Mucosa of descending colon (tissue), 3 donors: ENCODE results near the gene CAPZB. TPM values are rescaled to one million over a fixed set of nuclear protein-coding genes. Genes with fewer than 3 reads are reported as not detected.

ENCODE experiments used
- ATAC-seq: fragments of 200-7000 bp; cut with Tn5 transposase; one replicate; pipeline ENCODE4 v1.9.1; 2020; ENCODE audit warnings: mild to moderate bottlenecking, moderate library complexity
- DNase-seq, 3 donors: peaks; one replicate each; pipeline ENCODE4 v3.0.0-alpha.2; 2020
- H3K36me3 ChIP-seq: fragments of 200-600 bp; one replicate; pipeline ENCODE4 v1.8.0; 2021; ENCODE audit warnings: low read depth, mild to moderate bottlenecking
- H3K4me1 ChIP-seq: fragments of 200-600 bp; one replicate; pipeline ENCODE4 v1.8.0; 2021; ENCODE audit warnings: low read depth, mild to moderate bottlenecking
- H3K4me3 ChIP-seq: fragments of 200-600 bp; one replicate; pipeline ENCODE4 v1.8.0; 2021; ENCODE audit warnings: mild to moderate bottlenecking
- H3K9me3 ChIP-seq: fragments of 200-600 bp; one replicate; pipeline ENCODE4 v1.8.0; 2021; ENCODE audit warnings: mild to moderate bottlenecking
- intact Hi-C, 2 donors: fragments of 100-400 bp; cut with DNase I in 1 of 2; cut with micrococcal nuclease in 1 of 2; formaldehyde crosslinking; loops; one replicate each; pipeline versions ENCODE4 v1.11.0 to v1.11.1; 2022; cut with DNase I, micrococcal nuclease
- total RNA-seq, 3 donors: library from RNA; stranded (reverse); fragmentation: NEBNext Ultra II Directional in 2 of 3; extraction: Animal tissue kit (Norgen Biotek cat#: 25700) in 2 of 3; gene quantifications; one replicate each; pipeline versions ENCODE4 v1.2.1 to v1.2.4, GENCODE V29; 2021 to 2023
- TF ChIP-seq, protein P1 (sequence below): fragments of 200-600 bp; IDR thresholded peaks from one replicate; pipeline ENCODE4 v1.8.0; 2022; ENCODE audit warnings: antibody characterized with exemption, mild to moderate bottlenecking
- donor health status: DM: no; HTN: no; CAD: no; lungs with moderate emphysema.
- donor health status: DM: no; HTN: no; CAD: no.
- donor health status: DM: no; HTN: yes; CAD: no.

The CAPZB gene
- total RNA-seq, 3 donors from 2014 or later: 346 to 393 (median 381) TPM

DNA sequence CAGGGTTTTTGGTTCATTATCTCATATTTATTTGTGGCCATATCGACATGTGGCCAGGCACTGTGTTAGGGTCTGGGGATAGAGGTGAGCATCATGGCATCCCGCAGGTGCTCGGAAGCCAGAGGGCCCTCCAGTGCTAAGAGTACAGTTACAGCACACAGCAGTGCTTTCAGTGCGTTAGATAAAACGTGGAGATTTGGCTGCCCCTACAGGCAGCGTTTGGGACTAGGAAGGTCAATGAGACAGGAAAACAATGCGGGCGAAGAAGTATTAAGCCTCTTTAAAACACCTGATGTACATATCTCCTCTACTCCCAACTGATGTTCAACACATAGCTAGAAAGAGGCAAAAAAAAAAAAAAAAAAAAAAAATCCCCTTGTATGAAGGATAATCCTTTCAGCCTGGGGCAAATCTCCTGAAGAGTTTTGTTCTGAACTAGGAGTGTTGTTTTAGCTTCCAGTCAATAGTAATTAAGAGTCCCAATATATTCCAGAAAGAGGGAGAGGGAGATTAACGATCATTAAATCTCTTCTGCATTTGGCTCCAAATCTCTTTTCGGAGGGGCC is 80.1 kb downstream of the CAPZB start:
- intact Hi-C loops: no loop called here
- ATAC-seq (no peak), DNase-seq (no peak)
- H3K4me1 ChIP-seq: peaks cover 10% of the 10 kb centered on the region
- H3K4me3 ChIP-seq: no peak overlapping the region
- H3K36me3 ChIP-seq: no peaks in the 10 kb centered on the region
- H3K9me3 ChIP-seq: no peaks in the 10 kb centered on the region
- TF ChIP-seq, protein P1, sequence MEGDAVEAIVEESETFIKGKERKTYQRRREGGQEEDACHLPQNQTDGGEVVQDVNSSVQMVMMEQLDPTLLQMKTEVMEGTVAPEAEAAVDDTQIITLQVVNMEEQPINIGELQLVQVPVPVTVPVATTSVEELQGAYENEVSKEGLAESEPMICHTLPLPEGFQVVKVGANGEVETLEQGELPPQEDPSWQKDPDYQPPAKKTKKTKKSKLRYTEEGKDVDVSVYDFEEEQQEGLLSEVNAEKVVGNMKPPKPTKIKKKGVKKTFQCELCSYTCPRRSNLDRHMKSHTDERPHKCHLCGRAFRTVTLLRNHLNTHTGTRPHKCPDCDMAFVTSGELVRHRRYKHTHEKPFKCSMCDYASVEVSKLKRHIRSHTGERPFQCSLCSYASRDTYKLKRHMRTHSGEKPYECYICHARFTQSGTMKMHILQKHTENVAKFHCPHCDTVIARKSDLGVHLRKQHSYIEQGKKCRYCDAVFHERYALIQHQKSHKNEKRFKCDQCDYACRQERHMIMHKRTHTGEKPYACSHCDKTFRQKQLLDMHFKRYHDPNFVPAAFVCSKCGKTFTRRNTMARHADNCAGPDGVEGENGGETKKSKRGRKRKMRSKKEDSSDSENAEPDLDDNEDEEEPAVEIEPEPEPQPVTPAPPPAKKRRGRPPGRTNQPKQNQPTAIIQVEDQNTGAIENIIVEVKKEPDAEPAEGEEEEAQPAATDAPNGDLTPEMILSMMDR: no peak

DNA sequence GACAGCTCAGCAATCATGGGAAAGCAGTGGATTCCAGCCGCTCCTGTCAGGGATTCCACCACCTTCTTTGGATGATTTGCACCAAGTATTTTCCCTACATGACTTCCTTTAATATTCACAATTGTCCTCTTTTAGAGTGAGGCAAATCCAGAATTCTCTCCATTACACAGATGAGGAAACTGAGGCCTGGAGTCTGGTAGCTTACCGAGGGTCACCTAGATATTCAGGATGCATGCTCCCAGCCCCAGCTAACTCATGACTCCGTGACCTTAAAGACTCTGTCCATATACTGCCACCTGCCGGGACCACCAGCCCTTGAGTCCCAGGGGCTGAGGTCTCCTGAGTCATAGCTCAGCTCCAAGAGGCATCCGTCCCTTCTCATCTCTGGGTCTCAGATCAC is 80.6 kb downstream of the CAPZB start:
- TF ChIP-seq, protein P1: no peak

DNA sequence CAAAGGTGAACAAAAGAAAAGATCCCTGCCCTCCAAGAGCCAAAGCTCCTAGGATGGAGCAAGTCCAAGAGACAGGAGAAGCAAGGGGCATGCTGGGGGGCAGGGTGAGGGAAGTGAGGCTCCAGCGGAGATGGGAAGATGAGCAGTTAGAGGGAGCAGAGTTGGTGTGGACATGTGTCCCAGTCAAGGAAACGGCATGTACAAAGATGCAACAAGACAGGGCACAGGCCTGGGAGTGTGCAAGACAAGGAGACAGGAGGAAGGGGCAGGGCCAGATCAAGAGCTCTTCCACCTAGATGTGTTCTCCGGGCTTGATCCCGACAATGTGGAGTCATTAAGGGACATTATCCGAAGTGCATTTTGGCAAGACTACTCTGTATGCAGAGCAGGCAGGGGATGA is 82.1 kb downstream of the CAPZB start:
- Histone ChIP-seq H3K4me3 (no peak overlapping the region), H3K9me3 (no peaks in the 10 kb centered on the region), H3K4me1 (peaks cover 10% of the 10 kb centered on the region), H3K36me3 (no peaks in the 10 kb centered on the region)
- no peak for ATAC-seq
- TF ChIP-seq, protein P1: no peak
- DNase-seq: no peak
- intact Hi-C loops: no loop called here

More for the DNA sequence above, 80.6 kb downstream of the CAPZB start:
- no peaks in the 10 kb centered on the region for H3K9me3 ChIP-seq
- no peaks in the 10 kb centered on the region for H3K36me3 ChIP-seq
- intact Hi-C loops: no loop called here
- no peak overlapping the region for H3K4me3 ChIP-seq
- ATAC-seq (no peak), DNase-seq (no peak)
- H3K4me1 ChIP-seq: peaks cover 10% of the 10 kb centered on the region

DNA sequence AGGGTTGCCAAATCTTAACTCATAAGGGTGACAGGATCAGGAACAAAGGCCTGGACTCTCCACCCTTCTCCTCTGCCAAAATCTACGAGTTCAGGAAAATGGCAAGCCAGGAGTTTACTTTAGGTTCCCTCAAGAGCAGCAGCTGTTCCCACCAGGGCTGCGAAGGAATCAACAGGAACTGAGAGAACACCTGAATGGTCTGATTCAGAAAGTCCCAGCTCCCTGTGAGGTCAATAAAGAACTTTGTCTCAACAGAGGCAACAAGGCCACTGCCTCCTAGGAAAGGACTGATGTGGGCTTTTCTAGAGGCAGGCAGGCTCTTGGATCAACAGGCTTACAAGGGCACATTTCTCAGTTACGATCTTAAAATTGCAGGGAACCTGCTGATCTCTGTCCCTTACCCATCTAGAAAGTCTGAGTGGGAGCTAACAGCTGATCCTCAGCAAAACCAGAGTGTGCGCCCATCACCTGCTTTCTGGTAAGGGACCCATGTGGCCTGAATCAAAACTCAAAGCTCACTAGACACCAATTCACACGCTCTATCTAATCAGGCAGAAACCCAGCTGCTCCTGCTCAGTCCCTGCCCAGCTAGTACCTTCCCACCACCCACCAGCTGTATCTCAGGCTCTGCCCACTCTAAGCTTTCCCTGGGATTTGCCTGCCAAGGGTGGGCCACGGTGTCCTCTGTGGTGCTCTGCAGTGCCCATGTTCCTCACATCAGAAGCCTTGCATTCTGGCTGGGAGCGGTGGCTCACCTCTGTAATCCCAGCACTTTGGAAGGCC is 83.1 kb downstream of the CAPZB start:
- H3K36me3 ChIP-seq: no peaks in the 10 kb centered on the region
- DNase-seq: no peak
- ATAC-seq: no peak

DNA sequence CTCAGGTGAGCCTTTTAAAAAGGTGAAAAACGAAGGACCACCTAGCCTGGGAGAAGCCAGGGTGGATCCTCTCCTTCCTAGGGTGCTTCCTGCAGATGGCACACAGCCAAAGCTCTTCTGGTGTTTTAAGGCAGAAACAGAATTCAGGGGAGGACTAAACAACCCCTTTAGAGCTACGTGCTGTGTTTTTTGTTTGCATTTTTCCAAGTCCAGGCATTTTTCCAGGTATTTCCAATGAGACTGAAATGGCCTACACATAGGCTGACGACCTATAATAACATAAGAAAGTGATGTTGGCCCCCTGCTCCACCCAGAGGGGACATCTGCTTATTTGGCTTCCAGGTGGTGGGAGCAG is 83.8 kb downstream of the CAPZB start:
- no peak for ATAC-seq
- H3K4me1 ChIP-seq: peaks cover 11% of the 10 kb centered on the region
- TF ChIP-seq, protein P1: no peak
- intact Hi-C loops: no loop called here
- DNase-seq: no peak
- no peaks in the 10 kb centered on the region for H3K9me3 ChIP-seq
- no peaks in the 10 kb centered on the region for H3K36me3 ChIP-seq
- no peak overlapping the region for H3K4me3 ChIP-seq

More for the DNA sequence above, 83.1 kb downstream of the CAPZB start:
- TF ChIP-seq, protein P1: no peak
- intact Hi-C loops: no loop called here
- H3K4me1 ChIP-seq: peaks cover 11% of the 10 kb centered on the region
- no peak overlapping the region for H3K4me3 ChIP-seq
- H3K9me3 ChIP-seq: no peaks in the 10 kb centered on the region
